A549 (cell line): Measurements from ENCODE around the gene ATG13. TPM values are rescaled to one million over a fixed set of nuclear protein-coding genes. Genes with fewer than 3 reads are reported as not detected.

Experiments used
- ATAC-seq, 2 experiments: fragments of 200-7000 bp in 1 of 2; fragments of >200 bp in 1 of 2; cut with Nextera tagmentation in 1 of 2; cut with Tn5 transposase in 1 of 2; 3 replicates each; pipeline versions ENCODE4 v1.8.0 to v1.9.1; 2018 to 2020; ENCODE audit warnings: mild to moderate bottlenecking in 1 of 2, moderate library complexity in 1 of 2
- CTCF ChIA-PET: fragments of 300-600 bp; sonication (Branson Sonifier 250); formaldehyde crosslinking; extraction: SDS; loops from one replicate; lab custom pipeline; 2021; ENCODE audit warnings: antibody characterized with exemption, inconsistent platforms; lab: Yijun Ruan, JAX
- POLR2A ChIA-PET: fragments of 350-600 bp; formaldehyde crosslinking; extraction: SDS; loops from one replicate; lab custom pipeline; 2021; ENCODE audit warnings: antibody characterized with exemption, inconsistent platforms; lab: Yijun Ruan, JAX
- DNase-seq, 2 experiments: peaks; one replicate each; pipeline versions ENCODE4 v3.0.0 to v3.0.0-alpha.2; 2011 to 2016; ENCODE audit warnings: low read depth in 1 of 2, low spot score in 1 of 2
- FAIRE-seq: peaks from 2 replicates; lab custom pipeline; 2011; peaks lifted over from hg19 to GRCh38; lab: Jason Lieb, UNC
- H3K27ac ChIP-seq, 2 experiments: fragments of >200 bp; sonication (Bioruptor Twin); formaldehyde crosslinking; 3 replicates each; pipeline ENCODE4 v1.5.1; 2016 to 2017
- H3K4me1 ChIP-seq: fragments of >200 bp; sonication (Bioruptor Twin); formaldehyde crosslinking; 3 replicates; pipeline ENCODE4 v1.6.1; 2016
- H3K4me2 ChIP-seq: fragments of >200 bp; sonication (Bioruptor Twin); formaldehyde crosslinking; 3 replicates; pipeline ENCODE4 v1.6.1; 2016
- H3K4me3 ChIP-seq: fragments of >200 bp; sonication (Bioruptor Twin); formaldehyde crosslinking; 3 replicates; pipeline ENCODE4 v1.5.1; 2016
- H3K9me3 ChIP-seq: fragments of >200 bp; sonication (Bioruptor Twin); formaldehyde crosslinking; 3 replicates; pipeline ENCODE4 v1.6.1; 2016
- BCL3 ChIP-seq: fragments of >200 bp; sonication (Bioruptor Twin); formaldehyde crosslinking; IDR thresholded peaks from 3 replicates; pipeline ENCODE4 v1.6.1; 2016
- BHLHE40 ChIP-seq: IDR thresholded peaks from 2 replicates; pipeline ENCODE4 v1.6.1; 2012; ENCODE audit warnings: low read depth, low read length, inconsistent platforms
- CBX8 ChIP-seq: fragments of 200-600 bp; sonication (generic); IDR thresholded peaks from 2 replicates; pipeline ENCODE4 v1.6.1; 2016
- CEBPB ChIP-seq, 2 experiments: fragments of >200 bp in 1 of 2; sonication (Bioruptor Twin) in 1 of 2; formaldehyde crosslinking in 1 of 2; IDR thresholded peaks; 2 replicates each; pipeline ENCODE4 v1.6.1; 2012 to 2016
- CHD4 ChIP-seq: fragments of 200-600 bp; sonication (generic); IDR thresholded peaks from 2 replicates; pipeline ENCODE4 v1.6.1; 2016; ENCODE audit warnings: antibody characterized with exemption, mild to moderate bottlenecking, borderline replicate concordance
- CTCF ChIP-seq: fragments of >200 bp; sonication (Bioruptor Twin); formaldehyde crosslinking; IDR thresholded peaks from 3 replicates; pipeline ENCODE4 v1.5.1; 2016
- E2F6 ChIP-seq: IDR thresholded peaks from 2 replicates; pipeline ENCODE4 v1.6.1; 2012; ENCODE audit warnings: low read depth, borderline replicate concordance
- EHMT2 ChIP-seq: fragments of 200-600 bp; sonication (generic); IDR thresholded peaks from 2 replicates; pipeline ENCODE4 v1.6.1; 2016; ENCODE audit warnings: antibody characterized with exemption, low read depth, mild to moderate bottlenecking, moderate library complexity
- FOSL2 ChIP-seq, 2 experiments: fragments of 450-650 bp in 1 of 2; fragments of >200 bp in 1 of 2; sonication (Bioruptor Twin) in 1 of 2; formaldehyde crosslinking; IDR thresholded peaks; 2 replicates each; pipeline versions ENCODE4 v1.5.0 to v1.6.1; 2016 to 2020; ENCODE audit warnings: mild to moderate bottlenecking in 1 of 2, moderate library complexity in 1 of 2
- HES2 ChIP-seq: fragments of >200 bp; sonication (Bioruptor Twin); formaldehyde crosslinking; IDR thresholded peaks from 2 replicates; pipeline ENCODE4 v1.6.1; 2016
- HMGXB4 ChIP-seq: fragments of 250-450 bp; sonication (Bioruptor Pico); IDR thresholded peaks from 2 replicates; pipeline ENCODE4 v1.5.0; 2021; ENCODE audit warnings: mild to moderate bottlenecking, moderate library complexity, borderline replicate concordance
- HOXB13 ChIP-seq: fragments of 250-450 bp; sonication (Bioruptor Pico); IDR thresholded peaks from 2 replicates; pipeline ENCODE4 v1.5.0; 2020; ENCODE audit warnings: low read depth, mild to moderate bottlenecking, moderate library complexity
- JUN ChIP-seq, 2 experiments: fragments of >200 bp; sonication (Bioruptor Twin); formaldehyde crosslinking; IDR thresholded peaks; 2 replicates in 1 of 2; 3 replicates in 1 of 2; pipeline ENCODE4 v1.6.1; 2016 to 2017
- KDM5A ChIP-seq: fragments of 200-600 bp; sonication (generic); IDR thresholded peaks from 2 replicates; pipeline ENCODE4 v1.6.1; 2016; ENCODE audit warnings: antibody characterized with exemption, mild to moderate bottlenecking
- MAFK ChIP-seq: fragments of 450-650 bp; IDR thresholded peaks from 2 replicates; pipeline ENCODE4 v1.6.1; 2014; ENCODE audit not compliant: partially characterized antibody
- MAX ChIP-seq: IDR thresholded peaks from 2 replicates; pipeline ENCODE4 v1.6.1; 2012
- MYC ChIP-seq: IDR thresholded peaks from 2 replicates; pipeline ENCODE4 v1.6.1; 2012; ENCODE audit warnings: mild to moderate bottlenecking, inconsistent platforms, low read length, improper control_type of control experiment, borderline replicate concordance
- PBX3 ChIP-seq: IDR thresholded peaks from 2 replicates; pipeline ENCODE4 v1.6.1; 2012
- PHF8 ChIP-seq: fragments of 200-600 bp; sonication (generic); IDR thresholded peaks from 2 replicates; pipeline ENCODE4 v1.6.1; 2016; ENCODE audit warnings: low read depth, mild to moderate bottlenecking, antibody characterized with exemption, moderate library complexity, borderline replicate concordance
- POLR2A ChIP-seq: IDR thresholded peaks from 2 replicates; pipeline ENCODE4 v1.6.1; 2012; ENCODE audit warnings: mild to moderate bottlenecking, low read length
- RAD21 ChIP-seq, 2 experiments: fragments of >200 bp in 1 of 2; sonication (Bioruptor Twin) in 1 of 2; formaldehyde crosslinking in 1 of 2; IDR thresholded peaks in 1 of 2; conservative IDR thresholded peaks in 1 of 2; 2 replicates in 1 of 2; 3 replicates in 1 of 2; pipeline ENCODE4 v1.6.1; 2012 to 2018; ENCODE audit warnings: inconsistent platforms in 1 of 2
- RARB ChIP-seq: fragments of 250-450 bp; sonication (Bioruptor Pico); IDR thresholded peaks from 2 replicates; pipeline ENCODE4 v1.8.0; 2021; ENCODE audit warnings: mild to moderate bottlenecking, moderate library complexity
- RFX5 ChIP-seq: fragments of 450-650 bp; IDR thresholded peaks from 2 replicates; pipeline ENCODE4 v1.7.1; 2014; ENCODE audit warnings: antibody characterized with exemption, mild to moderate bottlenecking, moderate library complexity
- RNF2 ChIP-seq: fragments of 200-600 bp; sonication (generic); IDR thresholded peaks from 2 replicates; pipeline ENCODE4 v1.6.1; 2016; ENCODE audit warnings: low read depth, mild to moderate bottlenecking, antibody characterized with exemption, moderate library complexity, borderline replicate concordance
- SMC3 ChIP-seq: fragments of >200 bp; sonication (Bioruptor Twin); formaldehyde crosslinking; IDR thresholded peaks from 3 replicates; pipeline ENCODE4 v1.6.1; 2018; ENCODE audit warnings: inconsistent platforms
- TP53 ChIP-seq: fragments of 250-450 bp; sonication (Bioruptor Pico); IDR thresholded peaks from 2 replicates; pipeline ENCODE4 v1.5.0; 2021; ENCODE audit warnings: mild to moderate bottlenecking, moderate library complexity
- WGBS: methylation state at CpG from one replicate; pipeline ENCODE4 v1.1.6; 2017; ENCODE audit errors: missing lambda C conversion rate; 5-methylcytosine and 5-hydroxymethylcytosine counted together
- polyA minus RNA-seq: library from RNA; depleted of rRNA, polyadenylated mRNA; stranded (reverse); fragments of >200 nt; gene quantifications from 2 replicates; pipeline ENCODE4 v1.2.3, GENCODE V29; 2011; rRNA and poly(A)+ RNA removed
- polyA plus RNA-seq, 4 experiments: library from polyadenylated mRNA; depleted of rRNA in 3 of 4; stranded (reverse); fragments of >200 nt; fragmentation: RNase III in 1 of 4; extraction: RNeasy Plus Mini Kit Qiagen cat#74134 plus additional on column Dnase treatment in 1 of 4; gene quantifications; 2 replicates in 3 of 4; 3 replicates in 1 of 4; pipeline ENCODE4 v1.2.3, GENCODE V29; 2011 to 2017

ATG13 gene
- polyA plus RNA-seq (2011; rRNA removed) (58.6 and 75.4 TPM in 2 replicates), polyA plus RNA-seq (2017; fragmentation: RNase III; extraction: RNeasy Plus Mini Kit Qiagen cat#74134 plus additional on column Dnase treatment) (35.5 to 39.9 TPM (median 39.5 TPM) in 3 replicates), polyA minus RNA-seq (108 and 123 TPM in 2 replicates)
- polyA plus RNA-seq (2012; cell fraction: cytosol; rRNA removed): 34.2 and 47.8 TPM in 2 replicates
- polyA plus RNA-seq (2012; cell fraction: nucleus; rRNA removed): 54.5 and 58.6 TPM in 2 replicates

GRCh38 chr11:46617134-46617971, at the start of gene ATG13, which contains the start of gene HARBI1:
ATG13 (plus strand) TSS chr11:46617553; CDS start chr11:46644292, 26,739 bp downstream.
HARBI1 (minus strand) TSS chr11:46617227; CDS start chr11:46616237, 990 bp downstream.
- ChIA-PET POLR2A (no interaction called here), CTCF (interaction anchor here (0.7 to 3.9 kb wide), 42 partner anchors 10 to 339 kb away, joined by 3 to 27 read pairs (median 5); partner anchors contain the start of genes AMBRA1 and CHRM4)
- H3K4me2 ChIP-seq: peak within 1 kb of the TSS; percentile 91
- H3K4me3 ChIP-seq: peak within 1 kb of the TSS; percentile 96
- FAIRE-seq: no peak
- H3K27ac ChIP-seq: peak within 1 kb of the TSS; percentile 96 to 99
- peak; percentile 86 to 92 for DNase-seq
- under 1% methylated on average over 53 of the region's 72 CpGs for WGBS
- H3K9me3 ChIP-seq: no peaks in the 10 kb centered on the region
- H3K4me1 ChIP-seq: peaks cover 18% of the 10 kb centered on the region; the same call in 2 of the 3 replicates
- TF ChIP-seq HOXB13 (CRISPR knock-in tag) (no peak), SMC3 (peak; percentile 73), EHMT2 (no peak), JUN (IDR thresholded peaks at IDR 0.05) (peak; percentile 50 to 81; a peak in 2 of 5 replicates), POLR2A (peak; percentile 85), MAFK (no peak), RAD21 (conservative IDR thresholded peaks at IDR 0.05 in 1 of 2, IDR thresholded peaks at IDR 0.05 in 1 of 2) (peak; percentile 58 to 81), CTCF (peak; percentile 82), HMGXB4 (peak; percentile 58; the same call in 1 of the 2 replicates), BCL3 (peak; percentile 71; the same call in 1 of the 3 replicates), KDM5A (peak; percentile 72), MAX (peak; percentile 47), TP53 (CRISPR knock-in tag) (0 out of 2 replicates have a peak, but pooled peaks have one; percentile 63), CHD4 (no peak), RARB (CRISPR knock-in tag) (0 out of 2 replicates have a peak, but pooled peaks have one; percentile 56), PHF8 (peak; percentile 86; the same call in 1 of the 2 replicates)
- ATAC-seq: peak; percentile 98

- no peak for DNase-seq
- ChIA-PET POLR2A (no interaction called here), CTCF (interaction anchor here (0.6 to 2.1 kb wide), 10 partner anchors 10 to 182 kb away, joined by 3 to 6 read pairs (median 3); no protein-coding TSS in a partner anchor)
- Histone ChIP-seq H3K27ac (no peak overlapping the region), H3K4me2 (no peak overlapping the region), H3K4me3 (no peak overlapping the region), H3K4me1 (no peaks in the 10 kb centered on the region), H3K9me3 (no peaks in the 10 kb centered on the region)
- no peak for FAIRE-seq
- no peak for ATAC-seq
- WGBS: 80% methylated on average over 2 of the region's 2 CpGs
- TF ChIP-seq PHF8 (no peak), E2F6 (no peak), CBX8 (no peak), RNF2 (no peak), RFX5 (no peak), HES2 (no peak), BHLHE40 (no peak), CHD4 (no peak), PBX3 (no peak), FOSL2 (IDR thresholded peaks at IDR 0.05) (no peak), FOSL2 (CRISPR knock-in tag; IDR thresholded peaks at IDR 0.05) (no peak), POLR2A (no peak), MYC (no peak), CEBPB (IDR thresholded peaks at IDR 0.05) (no peak)
These were observed 46.5 kb upstream of the ATG13 start for GRCh38 chr11:46570790-46571398.
